Suprapubic skin (tissue), 4 donors: ENCODE measurements around the gene SLC35F1. TPM values are rescaled to one million over a fixed set of nuclear protein-coding genes. Genes with fewer than 3 reads are reported as not detected.

Experiments
- DNase-seq, 2 donors: peaks; one replicate each; pipeline ENCODE4 v3.0.0-alpha.2; 2019; ENCODE audit warnings: low spot score in 2 of 2
- H3K27ac ChIP-seq: fragments of 200-600 bp; sonication (generic); one replicate; pipeline ENCODE4 v1.5.1; 2019
- H3K27me3 ChIP-seq: fragments of 200-600 bp; sonication (generic); one replicate; pipeline ENCODE4 v1.5.1; 2019
- H3K36me3 ChIP-seq: fragments of 200-600 bp; sonication (generic); one replicate; pipeline ENCODE4 v1.5.1; 2019
- H3K4me1 ChIP-seq: fragments of 200-600 bp; sonication (generic); one replicate; pipeline ENCODE4 v1.5.1; 2019
- H3K4me3 ChIP-seq: fragments of 200-600 bp; sonication (generic); one replicate; pipeline ENCODE4 v1.5.1; 2019; ENCODE audit warnings: mild to moderate bottlenecking
- H3K9me3 ChIP-seq: fragments of 200-600 bp; sonication (generic); one replicate; pipeline ENCODE4 v1.5.1; 2019
- CTCF ChIP-seq, 2 donors: fragments of 200-600 bp in 1 of 2; fragments of 450-650 bp in 1 of 2; sonication (generic) in 1 of 2; IDR thresholded peaks; one replicate each; pipeline ENCODE4 v1.5.1; 2016 to 2019; ENCODE audit warnings: antibody characterized with exemption in 2 of 2, mild to moderate bottlenecking in 1 of 2, moderate library complexity in 1 of 2
- EP300 ChIP-seq: sonication (generic); formaldehyde crosslinking; IDR thresholded peaks from one replicate; pipeline ENCODE4 v1.6.1; 2017; ENCODE audit warnings: antibody characterized with exemption
- POLR2A ChIP-seq, 2 donors: fragments of 450-650 bp; IDR thresholded peaks; one replicate each; pipeline ENCODE4 v1.6.1; 2017; ENCODE audit warnings: antibody characterized with exemption in 2 of 2, mild to moderate bottlenecking in 2 of 2, moderate library complexity in 2 of 2
- POLR2AphosphoS5 ChIP-seq, 3 donors: sonication (generic); formaldehyde crosslinking; IDR thresholded peaks; one replicate each; pipeline ENCODE4 v1.6.1; 2017; ENCODE audit warnings: antibody characterized with exemption in 3 of 3
- WGBS: methylation state at CpG from one replicate; pipeline ENCODE4 v1.1.5; 2018; 5-methylcytosine and 5-hydroxymethylcytosine counted together
- total RNA-seq, 4 donors: library from RNA; depleted of rRNA; stranded (reverse); fragments of >200 nt; gene quantifications; one replicate each; pipeline ENCODE4 v1.1.0, GENCODE V29; 2016

Gene SLC35F1
- total RNA-seq, 4 donors from 2014 or later = 0.34 to 1.1 (median 0.95) TPM

DNA sequence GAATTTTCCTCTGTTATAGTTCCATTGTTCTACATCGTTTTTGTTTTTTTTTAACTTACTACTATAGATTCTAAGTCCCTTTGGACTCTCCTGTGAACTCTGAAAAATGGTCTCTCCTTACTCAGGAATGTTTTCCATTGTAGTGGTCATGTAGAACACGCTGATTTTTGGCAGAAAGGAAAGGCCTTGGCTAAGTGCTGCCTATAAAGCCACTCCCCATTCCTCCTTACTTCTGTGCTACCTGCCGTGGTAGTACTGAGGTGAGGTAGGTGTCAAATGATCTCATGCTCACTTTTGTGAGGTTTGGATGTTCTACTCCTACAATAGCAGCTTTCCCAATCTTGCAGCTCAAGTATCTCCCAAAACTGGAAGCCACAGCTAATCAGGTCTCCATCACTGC lies 270.7 kb downstream of the SLC35F1 start:
- no peak for TF ChIP-seq POLR2A (IDR thresholded peaks at IDR 0.05)
- TF ChIP-seq CTCF (IDR thresholded peaks at IDR 0.05) = no peak
- no peak for TF ChIP-seq POLR2AphosphoS5 (IDR thresholded peaks at IDR 0.05)
- TF ChIP-seq EP300 = no peak
- no peak overlapping the region for H3K27ac ChIP-seq
- no peaks in the 10 kb centered on the region for H3K36me3 ChIP-seq
- H3K9me3 ChIP-seq = peaks cover 8% of the 10 kb centered on the region
- no peak overlapping the region for H3K4me3 ChIP-seq
- H3K4me1 ChIP-seq = no peaks in the 10 kb centered on the region
- no peaks in the 10 kb centered on the region for H3K27me3 ChIP-seq
- no peak for DNase-seq
- 69% methylated on average over 3 of the region's 3 CpGs for WGBS

GRCh38 chr6:118179048-118179447 lies 272.0 kb downstream of the SLC35F1 start:
- no peaks in the 10 kb centered on the region for H3K36me3 ChIP-seq
- no peaks in the 10 kb centered on the region for H3K9me3 ChIP-seq
- WGBS = 84% methylated on average over 1 of the region's 1 CpG
- no peak overlapping the region for H3K27ac ChIP-seq
- no peaks in the 10 kb centered on the region for H3K27me3 ChIP-seq
- DNase-seq = no peak
- TF ChIP-seq EP300 = no peak
- TF ChIP-seq CTCF (IDR thresholded peaks at IDR 0.05) = no peak
- no peak for TF ChIP-seq POLR2A (IDR thresholded peaks at IDR 0.05)
- TF ChIP-seq POLR2AphosphoS5 (IDR thresholded peaks at IDR 0.05) = no peak
- H3K4me3 ChIP-seq = no peak overlapping the region
- H3K4me1 ChIP-seq = no peaks in the 10 kb centered on the region

DNA sequence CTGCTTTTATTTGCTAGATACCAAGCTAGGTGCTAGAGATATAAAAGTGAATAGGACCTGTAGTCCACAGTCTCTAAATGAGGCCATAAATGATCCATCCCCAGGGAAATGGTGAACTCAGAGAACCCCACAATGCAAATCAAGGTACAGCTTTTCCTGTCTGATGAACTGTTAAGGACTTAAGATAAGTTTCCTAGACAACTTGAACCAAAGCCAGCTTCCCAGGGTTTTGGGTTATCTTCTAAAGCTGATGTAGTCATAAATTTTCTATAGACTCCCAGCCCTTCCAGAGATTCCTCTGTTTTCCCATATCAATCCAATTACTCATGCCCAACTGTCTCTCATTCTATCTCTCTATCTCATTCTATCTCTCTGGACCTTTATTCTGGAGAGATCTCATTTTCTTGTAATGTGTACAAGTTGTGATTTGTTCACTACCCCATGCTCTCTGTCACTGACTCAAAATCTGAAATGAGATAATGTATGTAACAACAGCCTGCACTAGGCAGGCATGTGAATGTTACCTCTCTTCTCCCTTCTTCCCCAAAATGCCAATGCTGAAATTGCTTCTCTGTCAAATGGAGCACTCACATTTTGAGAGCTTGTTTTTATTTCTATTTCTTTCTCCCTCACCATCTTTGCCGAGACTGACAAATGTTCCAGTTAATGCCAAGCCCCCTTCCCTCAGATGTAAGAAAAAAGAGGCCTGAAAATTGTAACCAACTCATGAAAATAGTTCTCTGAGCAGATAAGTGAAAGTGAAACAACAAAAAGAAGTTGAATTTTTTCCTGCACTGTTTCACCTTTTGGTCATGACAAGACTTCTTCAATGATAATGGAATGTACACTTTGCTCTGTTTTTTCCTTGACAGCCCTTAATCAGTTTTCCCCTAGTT lies 279.9 kb downstream of the SLC35F1 start:
- 33% methylated on average over 1 of the region's 1 CpG for WGBS
- no peak for DNase-seq
- no peak overlapping the region for H3K4me3 ChIP-seq
- no peaks in the 10 kb centered on the region for H3K9me3 ChIP-seq
- H3K4me1 ChIP-seq = no peaks in the 10 kb centered on the region
- no peak for TF ChIP-seq POLR2A (IDR thresholded peaks at IDR 0.05)
- no peak for TF ChIP-seq CTCF (IDR thresholded peaks at IDR 0.05)
- TF ChIP-seq POLR2AphosphoS5 (IDR thresholded peaks at IDR 0.05) = no peak
- TF ChIP-seq EP300 = no peak
- no peak overlapping the region for H3K27ac ChIP-seq
- no peaks in the 10 kb centered on the region for H3K27me3 ChIP-seq
- H3K36me3 ChIP-seq = no peaks in the 10 kb centered on the region

- TF ChIP-seq CTCF (IDR thresholded peaks at IDR 0.05) (no peak), EP300 (no peak), POLR2AphosphoS5 (IDR thresholded peaks at IDR 0.05) (peak; percentile 23 to 77 (median 45))
- DNase-seq = no peak
Measured at GRCh38 chr6:118187568-118188164, 280.6 kb downstream of the SLC35F1 start.

GRCh38 chr6:118188561-118188960 lies 281.5 kb downstream of the SLC35F1 start:
- Histone ChIP-seq H3K4me1 (no peaks in the 10 kb centered on the region), H3K36me3 (no peaks in the 10 kb centered on the region), H3K9me3 (no peaks in the 10 kb centered on the region), H3K27ac (peak overlapping the region; percentile 41), H3K27me3 (no peaks in the 10 kb centered on the region), H3K4me3 (no peak overlapping the region)
- TF ChIP-seq EP300 = no peak
- TF ChIP-seq POLR2A (IDR thresholded peaks at IDR 0.05) = no peak
- no peak for TF ChIP-seq CTCF (IDR thresholded peaks at IDR 0.05)
- no peak for TF ChIP-seq POLR2AphosphoS5 (IDR thresholded peaks at IDR 0.05)
- no peak for DNase-seq
- 88% methylated on average over 2 of the region's 2 CpGs for WGBS

More at GRCh38 chr6:118187568-118188164, 280.6 kb downstream of the SLC35F1 start:
- H3K27me3 ChIP-seq = no peaks in the 10 kb centered on the region
- H3K4me1 ChIP-seq = no peaks in the 10 kb centered on the region
- H3K4me3 ChIP-seq = no peak overlapping the region
- H3K9me3 ChIP-seq = no peaks in the 10 kb centered on the region
- 24% methylated on average over 3 of the region's 3 CpGs for WGBS
- no peaks in the 10 kb centered on the region for H3K36me3 ChIP-seq
- H3K27ac ChIP-seq = no peak overlapping the region
